ENCODE data around the gene ECI2.
"Not testable (repeated sequence)": the region's sequence is repeated elsewhere in the genome, so short reads cannot be mapped to it uniquely, and the experiment has no call there.

The ECI2 gene

GRCh38 chr6:4102687-4103244 lies 32.6 kb downstream of the ECI2 start:
- no peaks in the 10 kb centered on the region for H3K36me3 ChIP-seq (ENCODE audit: insufficient read depth, low read length)
- H3K9me3 ChIP-seq (ENCODE audit: control insufficient read depth, insufficient read depth, low read length): no peaks in the 10 kb centered on the region
- H3K9ac ChIP-seq (ENCODE audit: low read depth, low read length): no peak overlapping the region
- no peaks in the 10 kb centered on the region for H3K4me1 ChIP-seq (ENCODE audit: insufficient read depth, low read length)

- no peaks in the 10 kb centered on the region for H3K4me1 ChIP-seq (ENCODE audit: insufficient read depth, low read length)
- H3K9ac ChIP-seq (ENCODE audit: low read depth, low read length): no peak overlapping the region
- H3K9me3 ChIP-seq (ENCODE audit: control insufficient read depth, insufficient read depth, low read length): no peaks in the 10 kb centered on the region
- no peaks in the 10 kb centered on the region for H3K36me3 ChIP-seq (ENCODE audit: insufficient read depth, low read length)
Measured at GRCh38 chr6:4101298-4101697, 34.1 kb downstream of the ECI2 start.

- no peaks in the 10 kb centered on the region for H3K36me3 ChIP-seq (ENCODE audit: insufficient read depth, low read length)
- H3K4me1 ChIP-seq (ENCODE audit: insufficient read depth, low read length): no peaks in the 10 kb centered on the region
- H3K9ac ChIP-seq (ENCODE audit: low read depth, low read length): no peak overlapping the region
- H3K9me3 ChIP-seq (ENCODE audit: control insufficient read depth, insufficient read depth, low read length): no peaks in the 10 kb centered on the region
Measured at GRCh38 chr6:4100655-4101054, 34.7 kb downstream of the ECI2 start.

GRCh38 chr6:4093288-4093687 lies 42.1 kb downstream of the ECI2 start:
- no peaks in the 10 kb centered on the region for H3K9me3 ChIP-seq (ENCODE audit: control insufficient read depth, insufficient read depth, low read length)
- H3K36me3 ChIP-seq (ENCODE audit: insufficient read depth, low read length): no peaks in the 10 kb centered on the region
- no peak overlapping the region for H3K9ac ChIP-seq (ENCODE audit: low read depth, low read length)
- H3K4me1 ChIP-seq (ENCODE audit: insufficient read depth, low read length): no peaks in the 10 kb centered on the region

GRCh38 chr6:4091941-4092340 lies 43.4 kb downstream of the ECI2 start:
- Histone ChIP-seq H3K36me3 (ENCODE audit: insufficient read depth, low read length) (no peaks in the 10 kb centered on the region), H3K9ac (ENCODE audit: low read depth, low read length) (no peak overlapping the region), H3K4me1 (ENCODE audit: insufficient read depth, low read length) (no peaks in the 10 kb centered on the region), H3K9me3 (ENCODE audit: control insufficient read depth, insufficient read depth, low read length) (no peaks in the 10 kb centered on the region)

GRCh38 chr6:4090043-4090442 lies 45.3 kb downstream of the ECI2 start:
- H3K9ac ChIP-seq (ENCODE audit: low read depth, low read length); H3K36me3 ChIP-seq (ENCODE audit: insufficient read depth, low read length); H3K4me1 ChIP-seq (ENCODE audit: insufficient read depth, low read length); H3K9me3 ChIP-seq (ENCODE audit: control insufficient read depth, insufficient read depth, low read length): not testable (repeated sequence)

GRCh38 chr6:4088704-4089103 lies 46.7 kb downstream of the ECI2 start:
- no peaks in the 10 kb centered on the region for H3K36me3 ChIP-seq (ENCODE audit: insufficient read depth, low read length)
- peaks cover 6% of the 10 kb centered on the region; the same call in 1 of the 2 replicates for H3K4me1 ChIP-seq (ENCODE audit: insufficient read depth, low read length)
- H3K9me3 ChIP-seq (ENCODE audit: control insufficient read depth, insufficient read depth, low read length): no peaks in the 10 kb centered on the region
- H3K9ac ChIP-seq (ENCODE audit: low read depth, low read length): no peak overlapping the region

GRCh38 chr6:4085332-4085700 lies 50.1 kb downstream of the ECI2 start:
- Histone ChIP-seq H3K9ac (ENCODE audit: low read depth, low read length) (no peak overlapping the region), H3K9me3 (ENCODE audit: control insufficient read depth, insufficient read depth, low read length) (no peaks in the 10 kb centered on the region), H3K4me1 (ENCODE audit: insufficient read depth, low read length) (peaks cover 6% of the 10 kb centered on the region; the same call in 1 of the 2 replicates), H3K36me3 (ENCODE audit: insufficient read depth, low read length) (no peaks in the 10 kb centered on the region)

GRCh38 chr6:4084444-4085331 lies 50.7 kb downstream of the ECI2 start:
- Histone ChIP-seq H3K4me1 (ENCODE audit: insufficient read depth, low read length) (peaks cover 6% of the 10 kb centered on the region; the same call in 1 of the 2 replicates), H3K9ac (ENCODE audit: low read depth, low read length) (no peak overlapping the region), H3K36me3 (ENCODE audit: insufficient read depth, low read length) (no peaks in the 10 kb centered on the region), H3K9me3 (ENCODE audit: control insufficient read depth, insufficient read depth, low read length) (no peaks in the 10 kb centered on the region)

- Histone ChIP-seq H3K9me3 (ENCODE audit: control insufficient read depth, insufficient read depth, low read length) (no peaks in the 10 kb centered on the region), H3K4me1 (ENCODE audit: insufficient read depth, low read length) (no peaks in the 10 kb centered on the region), H3K9ac (ENCODE audit: low read depth, low read length) (no peak within 1 kb of the TSS), H3K36me3 (ENCODE audit: insufficient read depth, low read length) (no peaks in the 10 kb centered on the region)
Measured at GRCh38 chr6:4078691-4079471, 56.5 kb downstream of the ECI2 start, which contains the start of gene FAM217A. TSS of gene FAM217A (minus strand) at chr6:4079137. CDS start at chr6:4077414, 1,723 bp downstream.

- Histone ChIP-seq H3K4me1 (ENCODE audit: insufficient read depth, low read length) (no peaks in the 10 kb centered on the region; the same call in 1 of the 2 replicates), H3K36me3 (ENCODE audit: insufficient read depth, low read length) (no peaks in the 10 kb centered on the region), H3K9me3 (ENCODE audit: control insufficient read depth, insufficient read depth, low read length) (no peaks in the 10 kb centered on the region), H3K9ac (ENCODE audit: low read depth, low read length) (no peak overlapping the region)
Measured at GRCh38 chr6:4074478-4075235, 60.7 kb downstream of the ECI2 start.

GRCh38 chr6:4071330-4071729 lies 64.0 kb downstream of the ECI2 start:
- Histone ChIP-seq H3K4me1 (ENCODE audit: insufficient read depth, low read length) (peaks cover 4% of the 10 kb centered on the region; the same call in 1 of the 2 replicates), H3K36me3 (ENCODE audit: insufficient read depth, low read length) (no peaks in the 10 kb centered on the region)

GRCh38 chr6:4069199-4069598 lies 66.2 kb downstream of the ECI2 start:
- Histone ChIP-seq H3K36me3 (ENCODE audit: insufficient read depth, low read length) (peaks cover 2% of the 10 kb centered on the region; the same call in 1 of the 2 replicates), H3K9me3 (ENCODE audit: control insufficient read depth, insufficient read depth, low read length) (no peaks in the 10 kb centered on the region), H3K9ac (ENCODE audit: low read depth, low read length) (no peak overlapping the region), H3K4me1 (ENCODE audit: insufficient read depth, low read length) (peaks cover 4% of the 10 kb centered on the region; the same call in 1 of the 2 replicates)

More at GRCh38 chr6:4071330-4071729, 64.0 kb downstream of the ECI2 start:
- no peak overlapping the region for H3K9ac ChIP-seq (ENCODE audit: low read depth, low read length)
- H3K9me3 ChIP-seq (ENCODE audit: control insufficient read depth, insufficient read depth, low read length): no peaks in the 10 kb centered on the region

- Histone ChIP-seq H3K9me3 (ENCODE audit: control insufficient read depth, insufficient read depth, low read length) (no peaks in the 10 kb centered on the region), H3K4me1 (ENCODE audit: insufficient read depth, low read length) (peaks cover 4% of the 10 kb centered on the region; the same call in 1 of the 2 replicates), H3K9ac (ENCODE audit: low read depth, low read length) (no peak overlapping the region), H3K36me3 (ENCODE audit: insufficient read depth, low read length) (peaks cover 2% of the 10 kb centered on the region)
Measured at GRCh38 chr6:4067673-4068072, 67.7 kb downstream of the ECI2 start.
